ENCODE results near the gene CORIN.

The CORIN gene

GRCh38 chr4:47733302-47734175 is 104.3 kb downstream of the CORIN start:
- Histone ChIP-seq H3K4me2 (ENCODE audit: low read length) (no peak overlapping the region), H3K9me3 (ENCODE audit: insufficient read depth, low read depth, low read length) (no peaks in the 10 kb centered on the region), H2AFZ (ENCODE audit: insufficient read depth, low read length, poor library complexity) (no peak overlapping the region), H3K18ac (ENCODE audit: low read length) (no peak overlapping the region), H3K79me1 (ENCODE audit: low read length) (no peaks in the 10 kb centered on the region), H4K12ac (ENCODE audit: low read depth, low read length) (no peak overlapping the region), H3K27ac (ENCODE audit: low read depth, low read length) (no peak overlapping the region), H3K4ac (ENCODE audit: low read depth, low read length) (no peak overlapping the region), H3K4me3 (ENCODE audit: low read depth, low read length) (no peak overlapping the region), H2AK5ac (ENCODE audit: low read length) (no peak overlapping the region), H3K4me1 (ENCODE audit: control insufficient read depth in 1 of 2, insufficient read depth in 2 of 2, low read length in 2 of 2) (no peaks in the 10 kb centered on the region), H3K36me3 (ENCODE audit: control insufficient read depth in 1 of 2, insufficient read depth in 2 of 2, low read length in 2 of 2) (no peaks in the 10 kb centered on the region), H4K8ac (ENCODE audit: low read depth, low read length) (no peak overlapping the region), H4K91ac (ENCODE audit: low read depth, low read length) (no peak overlapping the region), H2BK5ac (ENCODE audit: low read depth, low read length, poor library complexity) (no peak overlapping the region), H3K9ac (ENCODE audit: low read length) (no peak overlapping the region), H3K14ac (ENCODE audit: low read length) (no peak overlapping the region), H3K79me2 (ENCODE audit: control insufficient read depth, insufficient read depth, low read length, poor library complexity) (no peaks in the 10 kb centered on the region), H3K27me3 (ENCODE audit: insufficient read depth, low read length) (no peaks in the 10 kb centered on the region), H2BK120ac (ENCODE audit: insufficient read depth, low read length, poor library complexity) (no peak overlapping the region), H3K23ac (ENCODE audit: low read length) (no peak overlapping the region), H2BK12ac (ENCODE audit: low read length) (no peak overlapping the region)
- DNase-seq, result no peak
- no CpG with 5 or more reads among the region's 9 CpGs for WGBS (ENCODE audit: extremely low coverage, insufficient coverage, insufficient read length)

DNA sequence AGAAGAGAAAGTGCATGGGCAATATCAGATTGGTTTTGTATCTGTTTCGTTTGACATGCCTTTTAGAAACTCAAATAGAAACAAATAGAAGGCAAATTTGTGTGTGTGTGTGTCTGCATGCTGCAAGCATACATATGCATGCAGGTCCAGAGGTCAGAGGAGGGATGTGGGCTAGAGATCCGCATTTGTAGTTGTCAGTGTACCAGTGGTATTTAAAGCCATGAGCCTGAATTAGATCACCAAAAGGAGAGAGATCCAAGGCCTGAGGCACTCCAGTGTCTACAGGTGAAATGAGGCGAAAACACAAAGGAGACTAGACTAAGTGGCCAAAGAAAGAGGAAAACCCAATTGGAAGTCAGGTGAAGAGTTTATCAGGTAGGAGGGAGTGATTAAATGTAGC is 106.7 kb downstream of the CORIN start:
- Histone ChIP-seq H3K14ac (ENCODE audit: low read length) (no peak overlapping the region), H2AFZ (ENCODE audit: insufficient read depth, low read length, poor library complexity) (no peak overlapping the region), H4K8ac (ENCODE audit: low read depth, low read length) (no peak overlapping the region), H3K23ac (ENCODE audit: low read length) (no peak overlapping the region), H2BK5ac (ENCODE audit: low read depth, low read length, poor library complexity) (no peak overlapping the region), H3K4me1 (ENCODE audit: control insufficient read depth in 1 of 2, insufficient read depth in 2 of 2, low read length in 2 of 2) (no peaks in the 10 kb centered on the region), H3K79me1 (ENCODE audit: low read length) (no peaks in the 10 kb centered on the region), H2BK120ac (ENCODE audit: insufficient read depth, low read length, poor library complexity) (no peak overlapping the region), H3K4me3 (ENCODE audit: low read depth, low read length) (no peak overlapping the region), H3K79me2 (ENCODE audit: control insufficient read depth, insufficient read depth, low read length, poor library complexity) (no peaks in the 10 kb centered on the region), H3K4ac (ENCODE audit: low read depth, low read length) (no peak overlapping the region), H3K9me3 (ENCODE audit: insufficient read depth, low read depth, low read length) (no peaks in the 10 kb centered on the region), H3K27ac (ENCODE audit: low read depth, low read length) (no peak overlapping the region), H3K27me3 (ENCODE audit: insufficient read depth, low read length) (no peaks in the 10 kb centered on the region), H3K18ac (ENCODE audit: low read length) (no peak overlapping the region), H3K4me2 (ENCODE audit: low read length) (no peak overlapping the region), H3K36me3 (ENCODE audit: control insufficient read depth in 1 of 2, insufficient read depth in 2 of 2, low read length in 2 of 2) (no peaks in the 10 kb centered on the region), H4K91ac (ENCODE audit: low read depth, low read length) (no peak overlapping the region), H3K9ac (ENCODE audit: low read length) (no peak overlapping the region), H2BK12ac (ENCODE audit: low read length) (no peak overlapping the region), H4K12ac (ENCODE audit: low read depth, low read length) (no peak overlapping the region), H2AK5ac (ENCODE audit: low read length) (no peak overlapping the region)
- no peak for DNase-seq
- WGBS (ENCODE audit: extremely low coverage, insufficient coverage, insufficient read length), result no CpG with 5 or more reads among the region's 3 CpGs

DNA sequence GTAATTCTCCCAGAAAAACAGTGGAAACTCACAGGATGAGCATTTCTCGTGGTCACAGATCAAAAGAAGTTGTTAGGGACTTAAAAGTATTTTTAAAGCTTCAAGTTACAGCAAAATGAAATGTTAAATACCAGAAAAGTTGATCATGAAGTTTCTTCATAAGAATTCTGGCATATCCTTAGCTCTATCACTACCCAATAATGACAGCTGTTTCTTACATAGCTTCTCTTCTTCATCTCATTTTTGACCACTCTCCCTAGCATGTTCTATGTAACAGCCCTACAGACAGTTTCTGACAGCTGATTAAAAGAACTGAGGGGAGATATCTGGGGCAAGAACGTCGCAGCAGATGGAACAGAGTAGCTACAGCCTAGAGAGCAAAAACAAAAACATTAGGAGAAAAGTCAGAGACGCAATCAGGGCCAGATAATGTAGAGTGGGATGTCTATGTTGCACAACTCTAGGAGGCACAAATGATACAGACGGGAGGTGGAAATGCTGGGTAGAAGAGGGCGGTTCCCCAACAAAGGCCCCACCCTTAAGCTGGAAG is 108.7 kb downstream of the CORIN start:
- no peaks in the 10 kb centered on the region for H3K4me1 ChIP-seq (ENCODE audit: control insufficient read depth in 1 of 2, insufficient read depth in 2 of 2, low read length in 2 of 2)
- no peak overlapping the region for H2AFZ ChIP-seq (ENCODE audit: insufficient read depth, low read length, poor library complexity)
- H2BK5ac ChIP-seq (ENCODE audit: low read depth, low read length, poor library complexity), result no peak overlapping the region
- no peak overlapping the region for H2BK120ac ChIP-seq (ENCODE audit: insufficient read depth, low read length, poor library complexity)
- H3K4me2 ChIP-seq (ENCODE audit: low read length), result no peak overlapping the region
- H3K79me2 ChIP-seq (ENCODE audit: control insufficient read depth, insufficient read depth, low read length, poor library complexity), result no peaks in the 10 kb centered on the region
- no peak overlapping the region for H3K9ac ChIP-seq (ENCODE audit: low read length)
- no CpG with 5 or more reads among the region's 6 CpGs for WGBS (ENCODE audit: extremely low coverage, insufficient coverage, insufficient read length)
- no peak overlapping the region for H2AK5ac ChIP-seq (ENCODE audit: low read length)
- H3K79me1 ChIP-seq (ENCODE audit: low read length), result no peaks in the 10 kb centered on the region
- H3K18ac ChIP-seq (ENCODE audit: low read length), result no peak overlapping the region
- H2BK12ac ChIP-seq (ENCODE audit: low read length), result no peak overlapping the region
- H3K4ac ChIP-seq (ENCODE audit: low read depth, low read length), result no peak overlapping the region
- H4K91ac ChIP-seq (ENCODE audit: low read depth, low read length), result no peak overlapping the region
- no peak overlapping the region for H3K23ac ChIP-seq (ENCODE audit: low read length)
- H3K27me3 ChIP-seq (ENCODE audit: insufficient read depth, low read length), result no peaks in the 10 kb centered on the region
- no peak overlapping the region for H3K4me3 ChIP-seq (ENCODE audit: low read depth, low read length)
- no peak overlapping the region for H4K8ac ChIP-seq (ENCODE audit: low read depth, low read length)
- no peak overlapping the region for H4K12ac ChIP-seq (ENCODE audit: low read depth, low read length)
- H3K36me3 ChIP-seq (ENCODE audit: control insufficient read depth in 1 of 2, insufficient read depth in 2 of 2, low read length in 2 of 2), result no peaks in the 10 kb centered on the region
- H3K27ac ChIP-seq (ENCODE audit: low read depth, low read length), result no peak overlapping the region
- H3K14ac ChIP-seq (ENCODE audit: low read length), result no peak overlapping the region
- no peak for DNase-seq
- H3K9me3 ChIP-seq (ENCODE audit: insufficient read depth, low read depth, low read length), result no peaks in the 10 kb centered on the region

GRCh38 chr4:47721892-47722575 is 115.8 kb downstream of the CORIN start:
- Histone ChIP-seq H2BK120ac (ENCODE audit: insufficient read depth, low read length, poor library complexity) (no peak overlapping the region), H3K79me2 (ENCODE audit: control insufficient read depth, insufficient read depth, low read length, poor library complexity) (no peaks in the 10 kb centered on the region), H2AFZ (ENCODE audit: insufficient read depth, low read length, poor library complexity) (no peak overlapping the region), H3K18ac (ENCODE audit: low read length) (no peak overlapping the region), H2BK12ac (ENCODE audit: low read length) (no peak overlapping the region), H3K4me1 (ENCODE audit: control insufficient read depth in 1 of 2, insufficient read depth in 2 of 2, low read length in 2 of 2) (no peaks in the 10 kb centered on the region), H2BK5ac (ENCODE audit: low read depth, low read length, poor library complexity) (no peak overlapping the region), H3K9ac (ENCODE audit: low read length) (no peak overlapping the region), H3K9me3 (ENCODE audit: insufficient read depth, low read depth, low read length) (no peaks in the 10 kb centered on the region), H2AK5ac (ENCODE audit: low read length) (no peak overlapping the region), H3K4ac (ENCODE audit: low read depth, low read length) (no peak overlapping the region), H4K8ac (ENCODE audit: low read depth, low read length) (no peak overlapping the region), H3K4me2 (ENCODE audit: low read length) (no peak overlapping the region), H3K4me3 (ENCODE audit: low read depth, low read length) (no peak overlapping the region), H3K23ac (ENCODE audit: low read length) (no peak overlapping the region), H4K12ac (ENCODE audit: low read depth, low read length) (no peak overlapping the region), H3K14ac (ENCODE audit: low read length) (no peak overlapping the region), H3K79me1 (ENCODE audit: low read length) (no peaks in the 10 kb centered on the region), H3K27me3 (ENCODE audit: insufficient read depth, low read length) (no peaks in the 10 kb centered on the region), H3K27ac (ENCODE audit: low read depth, low read length) (no peak overlapping the region), H4K91ac (ENCODE audit: low read depth, low read length) (no peak overlapping the region), H3K36me3 (ENCODE audit: control insufficient read depth in 1 of 2, insufficient read depth in 2 of 2, low read length in 2 of 2) (no peaks in the 10 kb centered on the region)
- DNase-seq, result peak in 1 of 2 donors; percentile 16
- WGBS (ENCODE audit: extremely low coverage, insufficient coverage, insufficient read length), result 100% methylated on average over 1 of the region's 5 CpGs
